H1 (cell line): Measurements from ENCODE around the gene BBS12. TPM values are rescaled to one million over a fixed set of nuclear protein-coding genes. Genes with fewer than 3 reads are reported as not detected.

Experiments used
- CTCF ChIA-PET: fragments of 300-600 bp; sonication (Branson Sonifier 250); formaldehyde crosslinking; loops from one replicate; lab custom pipeline; 2021; ENCODE audit not compliant: partially characterized antibody; lab: Charles Lee
- POLR2A ChIA-PET: fragments of 300-600 bp; sonication (Branson Sonifier 250); formaldehyde crosslinking; loops from one replicate; lab custom pipeline; 2021; ENCODE audit warnings: inconsistent platforms; ENCODE audit not compliant: partially characterized antibody; lab: Charles Lee
- DNase-seq, 2 experiments: peaks; one replicate each; pipeline versions ENCODE4 v3.0.0 to v3.0.0-alpha.2; 2010 to 2022; ENCODE audit warnings: low spot score in 2 of 2, low read depth in 1 of 2, mixed read lengths in 1 of 2
- FAIRE-seq: peaks from 2 replicates; lab custom pipeline; 2011; peaks lifted over from hg19 to GRCh38; lab: Jason Lieb, UNC
- H2AFZ ChIP-seq: 2 replicates; pipeline ENCODE4 v1.8.1; 2012; ENCODE audit warnings: low read length, inconsistent platforms
- H2AK5ac ChIP-seq: 2 replicates; pipeline ENCODE4 v1.6.1; 2013; ENCODE audit warnings: low read depth, low read length
- H2BK120ac ChIP-seq: replicated peaks from 2 replicates; pipeline ENCODE3; 2013; ENCODE audit warnings: low read depth, low read length, inconsistent platforms
- H2BK12ac ChIP-seq: 2 replicates; pipeline ENCODE4 v1.6.1; 2013; ENCODE audit warnings: low read depth, low read length
- H2BK15ac ChIP-seq: 2 replicates; pipeline ENCODE4 v1.6.1; 2013; ENCODE audit warnings: low read length
- H2BK20ac ChIP-seq: 2 replicates; pipeline ENCODE4 v1.6.1; 2013; ENCODE audit warnings: low read length
- H2BK5ac ChIP-seq: 2 replicates; pipeline ENCODE4 v1.6.1; 2013; ENCODE audit warnings: low read depth, low read length
- H3K14ac ChIP-seq: 2 replicates; pipeline ENCODE4 v1.6.1; 2013; ENCODE audit warnings: inconsistent platforms; ENCODE audit not compliant: insufficient read length
- H3K18ac ChIP-seq: 2 replicates; pipeline ENCODE4 v1.6.1; 2013; ENCODE audit warnings: low read length; ENCODE audit errors: extremely low read depth
- H3K23ac ChIP-seq: 2 replicates; pipeline ENCODE4 v1.6.1; 2013; ENCODE audit warnings: inconsistent platforms; ENCODE audit not compliant: insufficient read length
- H3K23me2 ChIP-seq: 2 replicates; pipeline ENCODE4 v1.6.1; 2013; ENCODE audit warnings: low read depth, low read length
- H3K27ac ChIP-seq: 2 replicates; pipeline ENCODE4 v1.6.1; 2011; ENCODE audit warnings: low read depth, low read length, inconsistent platforms
- H3K27me3 ChIP-seq, 4 experiments: replicated peaks in 1 of 4; 1 replicate in 1 of 4; 2 replicates in 3 of 4; pipeline versions ENCODE4 v1.6.1 to v1.8.1; 2011 to 2013; ENCODE audit warnings: low read length in 3 of 4, mild to moderate bottlenecking in 3 of 4, inconsistent platforms in 2 of 4, mixed read lengths in 2 of 4, moderate library complexity in 1 of 4; ENCODE audit not compliant: control insufficient read depth in 3 of 4, insufficient read depth in 3 of 4; ENCODE audit errors: extremely low read depth in 1 of 4
- H3K36me3 ChIP-seq, 4 experiments: 2 replicates each; pipeline versions ENCODE4 v1.6.1 to v1.8.1; 2011 to 2013; ENCODE audit warnings: mild to moderate bottlenecking in 4 of 4, low read length in 3 of 4, moderate library complexity in 2 of 4, control low read depth in 1 of 4, inconsistent platforms in 1 of 4; ENCODE audit not compliant: insufficient read depth in 4 of 4, control insufficient read depth in 2 of 4
- H3K4ac ChIP-seq: replicated peaks from 2 replicates; pipeline ENCODE3; 2013; ENCODE audit warnings: low read length, low read depth, mixed read lengths, inconsistent platforms; ENCODE audit not compliant: insufficient read length
- H3K4me1 ChIP-seq, 4 experiments: replicated peaks in 1 of 4; 1 replicate in 1 of 4; 2 replicates in 3 of 4; pipeline versions ENCODE4 v1.6.1 to v1.8.1; 2011 to 2013; ENCODE audit warnings: low read length in 3 of 4, inconsistent platforms in 2 of 4, mixed read lengths in 1 of 4; ENCODE audit not compliant: insufficient read depth in 4 of 4, control insufficient read depth in 3 of 4
- H3K4me2 ChIP-seq, 2 experiments: 2 replicates each; pipeline versions ENCODE4 v1.6.1 to v1.8.1; 2011 to 2013; ENCODE audit warnings: low read depth in 2 of 2, low read length in 2 of 2, control low read depth in 1 of 2, inconsistent platforms in 1 of 2, mild to moderate bottlenecking in 1 of 2; ENCODE audit not compliant: insufficient read depth in 1 of 2
- H3K4me3 ChIP-seq, 4 experiments: fragments of 200-600, 300-600 bp in 1 of 4; sonication (generic), shearing (Covaris generic), sonication (Bioruptor Twin) in 1 of 4; 2 replicates each; pipeline versions ENCODE4 v1.5.1 to v1.8.1; 2011 to 2016; ENCODE audit warnings: low read length in 4 of 4, low read depth in 3 of 4, control low read depth in 2 of 4, inconsistent platforms in 2 of 4, mild to moderate bottlenecking in 2 of 4, mixed read lengths in 1 of 4, moderate library complexity in 1 of 4; ENCODE audit not compliant: insufficient read depth in 2 of 4; ENCODE audit errors: extremely low read depth in 1 of 4
- H3K56ac ChIP-seq: replicated peaks from 2 replicates; pipeline ENCODE3; 2013; ENCODE audit warnings: low read depth, mild to moderate bottlenecking, mixed read lengths, low read length, inconsistent platforms; ENCODE audit not compliant: insufficient read length
- H3K79me1 ChIP-seq: 2 replicates; pipeline ENCODE4 v1.6.1; 2013; ENCODE audit warnings: low read depth, low read length, control low read depth
- H3K79me2 ChIP-seq, 2 experiments: 2 replicates each; pipeline versions ENCODE4 v1.6.1 to v1.8.1; 2012 to 2013; ENCODE audit warnings: low read length in 2 of 2, mild to moderate bottlenecking in 2 of 2, inconsistent platforms in 1 of 2; ENCODE audit not compliant: insufficient read depth in 2 of 2, control insufficient read depth in 1 of 2
- H3K9ac ChIP-seq, 4 experiments: replicated peaks in 1 of 4; 1 replicate in 1 of 4; 2 replicates in 3 of 4; pipeline versions ENCODE4 v1.6.1 to v1.8.1; 2011 to 2013; ENCODE audit warnings: low read depth in 3 of 4, low read length in 3 of 4, control low read depth in 2 of 4, mild to moderate bottlenecking in 2 of 4, moderate library complexity in 2 of 4, inconsistent platforms in 1 of 4; ENCODE audit errors: extremely low read depth in 1 of 4
- H3K9me3 ChIP-seq, 2 experiments: 2 replicates each; pipeline versions ENCODE4 v1.6.1 to v1.8.1; 2012 to 2013; ENCODE audit warnings: mild to moderate bottlenecking in 2 of 2, moderate library complexity in 2 of 2, control low read depth in 1 of 2, inconsistent platforms in 1 of 2, low read depth in 1 of 2, low read length in 1 of 2, mixed read lengths in 1 of 2; ENCODE audit not compliant: insufficient read depth in 2 of 2
- H4K20me1 ChIP-seq, 2 experiments: replicated peaks in 1 of 2; 2 replicates each; pipeline versions ENCODE3 to v1.8.1; 2011 to 2013; ENCODE audit warnings: inconsistent platforms in 2 of 2, low read length in 2 of 2, mild to moderate bottlenecking in 1 of 2; ENCODE audit not compliant: insufficient read depth in 2 of 2, control insufficient read depth in 1 of 2
- H4K5ac ChIP-seq: 2 replicates; pipeline ENCODE4 v1.6.1; 2013; ENCODE audit warnings: low read length, low read depth, mixed read lengths, inconsistent platforms; ENCODE audit not compliant: insufficient read length
- H4K8ac ChIP-seq: 2 replicates; pipeline ENCODE4 v1.8.0; 2013; ENCODE audit warnings: mild to moderate bottlenecking, moderate library complexity, low read length, inconsistent platforms; ENCODE audit not compliant: insufficient read depth; ENCODE audit errors: extremely low read depth
- H4K91ac ChIP-seq: replicated peaks from 2 replicates; pipeline ENCODE3; 2013; ENCODE audit warnings: low read length, mixed read lengths, inconsistent platforms; ENCODE audit not compliant: insufficient read length
- BCL11A ChIP-seq, 2 experiments: IDR thresholded peaks; one replicate each; pipeline ENCODE4 v1.6.1; 2011; ENCODE audit warnings: low read depth in 2 of 2, low read length in 2 of 2, mild to moderate bottlenecking in 2 of 2
- CBX8 ChIP-seq: fragments of 300-800, 300-1000 bp; sonication (generic); IDR thresholded peaks from 2 replicates; pipeline ENCODE4 v1.7.1; 2016; ENCODE audit warnings: low read depth, low read length, borderline replicate concordance
- NANOG ChIP-seq: IDR thresholded peaks from 2 replicates; pipeline ENCODE4 v1.6.1; 2011; ENCODE audit warnings: low read length, low read depth, mild to moderate bottlenecking, inconsistent platforms; ENCODE audit not compliant: insufficient read depth, poor library complexity, severe bottlenecking
- POU5F1 ChIP-seq: IDR thresholded peaks from 2 replicates; pipeline ENCODE4 v1.6.1; 2011; ENCODE audit warnings: low read depth, mild to moderate bottlenecking, low read length, moderate library complexity
- SIN3A ChIP-seq, 2 experiments: IDR thresholded peaks in 1 of 2; conservative IDR thresholded peaks in 1 of 2; 2 replicates each; pipeline ENCODE4 v1.6.1; 2011 to 2012; ENCODE audit warnings: low read length in 2 of 2, improper control_type of control experiment in 1 of 2, low read depth in 1 of 2, mild to moderate bottlenecking in 1 of 2
- SP1 ChIP-seq: IDR thresholded peaks from 2 replicates; pipeline ENCODE4 v1.6.1; 2011; ENCODE audit warnings: low read depth, low read length
- SRF ChIP-seq: IDR thresholded peaks from 2 replicates; pipeline ENCODE4 v1.6.1; 2011; ENCODE audit warnings: mild to moderate bottlenecking, low read depth, low read length, moderate library complexity
- SUZ12 ChIP-seq: fragments of 200-600 bp; sonication (generic); IDR thresholded peaks from 2 replicates; pipeline ENCODE4 v1.6.1; 2012; ENCODE audit warnings: mild to moderate bottlenecking, inconsistent platforms, low read length, moderate library complexity, mixed read lengths
- WGBS, 2 experiments: shearing (Covaris generic) in 1 of 2; methylation state at CpG; one replicate each; pipeline versions ENCODE4 v1.1.6 to v1.1.7; 2013 to 2015; ENCODE audit warnings: low lambda C conversion rate in 2 of 2, mixed read lengths in 2 of 2, inconsistent platforms in 1 of 2, low coverage in 1 of 2, missing lambda C conversion rate in 1 of 2; ENCODE audit not compliant: insufficient replicate concordance in 2 of 2, insufficient coverage in 1 of 2, insufficient read length in 1 of 2; ENCODE audit errors: extremely low coverage in 1 of 2, missing lambda C conversion rate in 1 of 2; 5-methylcytosine and 5-hydroxymethylcytosine counted together
- polyA plus RNA-seq, 7 experiments: library from polyadenylated mRNA; depleted of rRNA in 3 of 7; stranded (reverse) in 5 of 7; unstranded in 2 of 7; fragments of >200 nt in 5 of 7; fragments of 200-250 nt in 2 of 7; gene quantifications; 1 replicate in 5 of 7; 2 replicates in 1 of 7; 4 replicates in 1 of 7; pipeline versions ENCODE4 v1.2.1 to v1.2.3, GENCODE V29; 2011 to 2013; ENCODE audit warnings: missing spikeins in 2 of 7, mixed read lengths in 2 of 7
- total RNA-seq: library from RNA; stranded (reverse); fragmentation: NEBNext Ultra II Directional; extraction: Animal tissue kit (Norgen Biotek cat#: 25700); gene quantifications from 2 replicates; pipeline ENCODE4 v1.2.1, GENCODE V29; 2021
- TF ChIP-seq, protein P1 (sequence below), 3 experiments: IDR thresholded peaks; 1 replicate in 2 of 3; 2 replicates in 1 of 3; pipeline versions ENCODE4 v1.5.1 to v1.6.1; 2011; ENCODE audit warnings: low read length in 3 of 3, mild to moderate bottlenecking in 3 of 3, inconsistent platforms in 2 of 3, low read depth in 1 of 3, moderate library complexity in 1 of 3; ENCODE audit not compliant: insufficient read depth in 1 of 3; ENCODE audit errors: control extremely low read depth in 1 of 3

Gene BBS12
- total and polyA plus RNA-seq, 2 of the 8 experiments (the other 6 are each of a cell fraction or from before 2014, with no cell fraction given): 0.88 to 2.6 TPM

DNA sequence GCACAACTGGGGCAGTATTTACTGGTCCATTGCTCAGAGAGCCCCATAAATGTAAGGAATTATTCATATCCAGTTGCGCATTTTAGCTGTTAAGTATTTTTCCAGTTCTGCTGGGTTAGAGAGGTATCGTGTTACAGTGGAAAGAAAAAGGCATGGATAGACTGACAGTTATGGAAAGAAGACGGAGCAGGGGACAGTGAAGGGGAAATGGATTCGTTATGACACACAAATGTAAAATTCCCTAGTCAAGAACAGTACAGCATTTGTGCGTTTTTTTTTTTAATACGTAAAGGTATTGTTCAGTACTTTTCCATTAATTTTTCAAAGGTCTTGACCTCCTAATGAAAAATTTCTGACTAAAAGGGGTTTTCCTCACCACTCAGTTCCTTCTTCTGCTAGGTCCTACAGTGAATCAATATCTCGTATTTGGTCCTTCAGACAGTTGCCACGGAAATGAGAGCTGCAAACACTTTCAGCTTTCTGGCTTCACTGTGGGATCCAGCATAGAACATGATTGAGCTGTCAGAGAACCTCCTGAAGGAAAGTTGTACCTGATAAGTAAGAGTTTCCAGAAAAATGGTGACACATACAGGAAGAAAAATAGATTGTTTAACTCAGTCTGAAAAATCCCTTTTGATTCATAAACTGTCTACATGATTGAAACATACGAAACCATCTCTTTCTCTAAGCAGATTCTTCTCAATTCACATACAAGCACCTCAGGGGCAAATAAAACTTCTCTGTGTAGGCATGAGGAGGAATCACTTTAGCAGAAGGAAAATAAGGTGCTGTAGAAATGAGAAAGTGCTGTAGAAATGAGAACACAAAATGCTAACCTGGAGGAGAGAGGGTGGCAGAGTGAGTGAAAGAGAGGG lies 21.8 kb upstream of the BBS12 start:
- no peak overlapping the region for H4K91ac ChIP-seq
- no peak overlapping the region for H3K18ac ChIP-seq
- H3K27me3 ChIP-seq: no peaks in the 10 kb centered on the region
- no peak overlapping the region for H3K27ac ChIP-seq
- CTCF ChIA-PET: interaction anchor here (1.0 kb wide), 2 partner anchors 10 to 946 kb away, joined by 3 read pairs; partner anchors contain the start of gene SMIM43
- H2BK12ac ChIP-seq: no peak overlapping the region
- WGBS, 2 experiments: 81% methylated on average over 9 of the region's 9 CpGs; no CpG with 5 or more reads in 1 of the 2 experiments
- no peak overlapping the region for H4K8ac ChIP-seq
- H3K4me1 ChIP-seq: no peaks in the 10 kb centered on the region
- no peak for FAIRE-seq
- H3K9ac ChIP-seq: no peak overlapping the region
- H3K4me2 ChIP-seq: no peak overlapping the region
- no peak overlapping the region for H2BK15ac ChIP-seq
- no peaks in the 10 kb centered on the region for H3K79me1 ChIP-seq
- no peak overlapping the region for H3K14ac ChIP-seq
- no peak overlapping the region for H3K56ac ChIP-seq
- DNase-seq: no peak
- H3K79me2 ChIP-seq: no peaks in the 10 kb centered on the region
- H3K4me3 ChIP-seq: no peak overlapping the region
- no peaks in the 10 kb centered on the region for H3K23me2 ChIP-seq
- H3K36me3 ChIP-seq: no peaks in the 10 kb centered on the region
- no peaks in the 10 kb centered on the region for H4K20me1 ChIP-seq
- H2BK5ac ChIP-seq: no peak overlapping the region
- no peak overlapping the region for H2AFZ ChIP-seq
- H3K23ac ChIP-seq: no peak overlapping the region
- H2BK120ac ChIP-seq: no peak overlapping the region
- POLR2A ChIA-PET: interaction anchor here (1.5 to 1.7 kb wide), 2 partner anchors 120 to 192 kb away, joined by 3 read pairs; no protein-coding TSS in a partner anchor
- no peaks in the 10 kb centered on the region for H3K9me3 ChIP-seq
- H3K4ac ChIP-seq: no peak overlapping the region
- no peak overlapping the region for H4K5ac ChIP-seq
- no peak overlapping the region for H2BK20ac ChIP-seq
- no peak overlapping the region for H2AK5ac ChIP-seq
- no peak for TF ChIP-seq POU5F1
- no peak for TF ChIP-seq SP1
- no peak for TF ChIP-seq CBX8
- no peak for TF ChIP-seq SRF
- no peak for TF ChIP-seq SIN3A (conservative IDR thresholded peaks at IDR 0.05 in 1 of 2, IDR thresholded peaks at IDR 0.05 in 1 of 2; ENCODE audit: low read depth in 1 of 2, low read length in 2 of 2)
- TF ChIP-seq BCL11A (IDR thresholded peaks at IDR 0.05; ENCODE audit: low read depth in 2 of 2, low read length in 2 of 2): no peak
- no peak for TF ChIP-seq NANOG
- TF ChIP-seq, protein P1, sequence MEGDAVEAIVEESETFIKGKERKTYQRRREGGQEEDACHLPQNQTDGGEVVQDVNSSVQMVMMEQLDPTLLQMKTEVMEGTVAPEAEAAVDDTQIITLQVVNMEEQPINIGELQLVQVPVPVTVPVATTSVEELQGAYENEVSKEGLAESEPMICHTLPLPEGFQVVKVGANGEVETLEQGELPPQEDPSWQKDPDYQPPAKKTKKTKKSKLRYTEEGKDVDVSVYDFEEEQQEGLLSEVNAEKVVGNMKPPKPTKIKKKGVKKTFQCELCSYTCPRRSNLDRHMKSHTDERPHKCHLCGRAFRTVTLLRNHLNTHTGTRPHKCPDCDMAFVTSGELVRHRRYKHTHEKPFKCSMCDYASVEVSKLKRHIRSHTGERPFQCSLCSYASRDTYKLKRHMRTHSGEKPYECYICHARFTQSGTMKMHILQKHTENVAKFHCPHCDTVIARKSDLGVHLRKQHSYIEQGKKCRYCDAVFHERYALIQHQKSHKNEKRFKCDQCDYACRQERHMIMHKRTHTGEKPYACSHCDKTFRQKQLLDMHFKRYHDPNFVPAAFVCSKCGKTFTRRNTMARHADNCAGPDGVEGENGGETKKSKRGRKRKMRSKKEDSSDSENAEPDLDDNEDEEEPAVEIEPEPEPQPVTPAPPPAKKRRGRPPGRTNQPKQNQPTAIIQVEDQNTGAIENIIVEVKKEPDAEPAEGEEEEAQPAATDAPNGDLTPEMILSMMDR (IDR thresholded peaks at IDR 0.05; ENCODE audit: control extremely low read depth in 1 of 3, insufficient read depth in 1 of 3, low read depth in 1 of 3, low read length in 3 of 3): no peak
- TF ChIP-seq SUZ12: no peak
